ENCODE results near the gene MPIG6B.

DNA sequence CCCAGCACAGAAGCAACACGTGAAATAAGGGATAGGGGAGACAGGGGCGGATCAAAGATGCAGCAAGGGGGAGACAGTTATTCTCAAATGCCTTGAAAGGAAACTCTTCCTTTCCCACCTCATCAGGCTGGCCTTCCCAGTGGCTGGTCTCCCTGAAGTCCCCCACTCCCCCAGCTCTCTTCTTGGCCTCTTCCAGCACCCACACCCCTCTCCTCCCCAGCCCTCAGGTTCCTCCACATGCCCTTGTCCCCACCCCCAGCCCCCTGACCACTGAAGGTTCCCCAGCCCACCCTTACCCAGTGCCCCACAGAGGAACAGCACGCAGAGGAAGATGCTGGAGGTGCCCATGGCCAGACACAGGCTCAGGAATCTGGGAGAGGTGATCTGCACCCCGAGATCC is 9.7 kb upstream of the MPIG6B start:
- TF ChIP-seq GATA3 (IDR thresholded peaks at IDR 0.05; ENCODE audit: low read depth, low read length) (no peak), GATA2 (IDR thresholded peaks at IDR 0.05; ENCODE audit: low read depth, low read length) (no peak)

Data from SH-SY5Y (cell line).